Measurements from ENCODE around the gene SPACA4. TPM values are rescaled to one million over a fixed set of nuclear protein-coding genes. Genes with fewer than 3 reads are reported as not detected.

SPACA4 gene
- polyA plus RNA-seq, 1 donor = not detected

DNA sequence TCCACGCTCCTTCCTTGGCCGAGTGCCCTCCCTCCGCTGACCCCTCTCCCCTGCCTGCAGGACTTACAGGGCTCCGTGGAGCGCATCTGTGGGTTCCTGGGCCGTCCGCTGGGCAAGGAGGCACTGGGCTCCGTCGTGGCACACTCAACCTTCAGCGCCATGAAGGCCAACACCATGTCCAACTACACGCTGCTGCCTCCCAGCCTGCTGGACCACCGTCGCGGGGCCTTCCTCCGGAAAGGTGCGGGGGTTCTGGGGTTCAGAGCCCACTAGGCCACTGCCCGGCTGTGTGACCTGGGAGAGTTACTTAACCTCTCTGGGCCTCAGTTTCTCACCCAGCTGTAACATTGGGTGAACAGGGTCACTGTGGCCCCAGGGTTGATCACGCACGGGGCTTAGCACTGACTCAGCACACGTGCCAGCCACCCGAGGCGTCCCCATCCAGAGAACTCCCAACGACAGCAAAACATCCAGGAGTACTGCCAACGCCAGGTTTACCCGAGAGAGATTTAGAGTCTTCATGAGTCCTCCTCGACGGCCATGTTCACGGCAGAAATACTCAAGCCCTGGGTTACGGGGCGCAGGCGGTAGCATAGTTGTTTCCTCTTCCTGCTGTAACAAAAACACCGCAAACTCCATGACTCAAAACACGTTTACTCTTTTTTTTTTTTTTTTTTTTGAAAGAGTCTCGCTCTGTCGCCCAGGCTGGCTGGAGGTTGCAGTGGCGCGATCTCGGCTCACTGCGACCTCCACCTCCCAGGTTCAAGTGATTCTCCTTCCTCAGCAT, 9.7 kb upstream of the SPACA4 start:
- no peak for DNase-seq

DNA sequence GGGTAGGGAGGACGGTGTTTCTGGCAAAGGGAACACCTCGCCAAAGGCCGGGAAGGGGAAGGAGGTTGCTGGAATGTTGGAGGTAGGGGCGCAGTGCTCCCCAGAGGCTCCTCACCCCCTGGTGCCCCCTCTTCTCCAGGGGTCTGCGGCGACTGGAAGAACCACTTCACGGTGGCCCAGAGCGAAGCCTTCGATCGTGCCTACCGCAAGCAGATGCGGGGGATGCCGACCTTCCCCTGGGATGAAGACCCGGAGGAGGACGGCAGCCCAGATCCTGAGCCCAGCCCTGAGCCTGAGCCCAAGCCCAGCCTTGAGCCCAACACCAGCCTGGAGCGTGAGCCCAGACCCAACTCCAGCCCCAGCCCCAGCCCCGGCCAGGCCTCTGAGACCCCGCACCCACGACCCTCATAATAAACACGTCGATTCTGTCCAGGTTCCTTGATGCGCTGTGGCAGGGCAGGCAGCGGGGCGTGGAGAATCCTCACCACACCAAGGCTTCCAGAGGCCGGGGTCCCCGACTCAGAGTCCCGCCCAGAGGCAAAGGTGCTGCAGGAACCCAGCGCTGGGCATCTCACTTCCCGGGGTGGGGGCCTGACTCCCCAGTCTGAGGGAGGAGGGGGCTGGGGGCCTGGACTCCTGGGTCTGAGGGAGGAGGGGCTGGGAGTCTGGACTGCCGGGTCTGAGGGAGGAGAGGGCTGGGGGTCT, 7.4 kb upstream of the SPACA4 start:
- no peak for DNase-seq

DNA sequence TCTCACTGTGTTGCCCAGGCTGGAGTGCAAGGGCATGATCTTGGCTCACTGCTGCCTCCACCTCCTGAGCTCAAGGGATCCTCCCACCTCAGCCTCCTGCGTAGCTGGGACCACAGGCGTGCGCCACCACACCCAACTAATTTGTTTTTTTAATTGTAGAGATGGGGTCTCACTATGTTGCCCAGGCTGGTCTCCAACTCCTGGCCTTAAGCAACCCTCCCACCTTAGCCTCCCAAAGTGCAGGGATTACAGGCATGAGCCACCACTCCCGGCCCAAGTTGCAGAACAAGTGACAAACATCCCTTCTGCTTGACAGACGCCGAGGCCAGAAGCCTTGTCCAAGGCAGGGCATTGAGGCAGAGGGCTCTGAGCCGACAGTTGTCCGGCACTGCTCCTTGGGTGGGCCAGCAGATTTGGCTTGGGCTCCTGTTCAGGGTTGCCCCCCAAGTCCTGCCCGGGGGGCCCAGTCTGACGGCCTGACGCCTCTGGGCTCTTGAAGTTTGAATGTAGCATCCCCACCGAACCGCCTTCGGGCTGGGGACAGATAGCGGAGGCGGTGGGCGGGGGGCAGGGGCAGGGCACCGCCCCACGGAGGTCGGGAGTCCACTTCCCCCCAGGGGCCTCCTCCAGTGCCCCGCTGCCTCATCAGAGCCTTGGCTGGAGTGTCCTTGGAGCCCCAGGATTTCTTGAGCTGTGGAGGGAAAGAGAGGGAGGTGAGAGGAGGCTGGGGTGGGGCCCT, 5.7 kb upstream of the SPACA4 start:
- DNase-seq = no peak

DNA sequence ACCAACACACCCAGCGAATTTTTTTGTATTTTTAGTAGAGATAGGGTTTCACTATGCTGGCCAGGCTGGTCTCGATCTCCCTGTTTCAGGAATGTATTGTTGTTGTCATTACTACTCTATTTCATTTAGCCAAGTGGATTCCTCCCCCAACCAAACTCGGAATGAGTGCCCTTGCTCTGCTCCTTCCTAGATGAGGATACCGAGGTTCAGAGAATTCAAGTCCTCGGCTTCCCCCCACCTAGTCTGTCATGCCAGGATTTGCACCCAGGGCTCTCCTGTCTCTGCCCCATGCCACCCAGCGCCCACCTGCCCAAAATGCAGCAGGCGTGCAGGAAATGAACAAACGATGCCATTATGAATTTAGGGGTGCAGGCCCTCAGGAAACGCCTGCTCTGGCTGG, 3.5 kb upstream of the SPACA4 start:
- DNase-seq = no peak

DNA sequence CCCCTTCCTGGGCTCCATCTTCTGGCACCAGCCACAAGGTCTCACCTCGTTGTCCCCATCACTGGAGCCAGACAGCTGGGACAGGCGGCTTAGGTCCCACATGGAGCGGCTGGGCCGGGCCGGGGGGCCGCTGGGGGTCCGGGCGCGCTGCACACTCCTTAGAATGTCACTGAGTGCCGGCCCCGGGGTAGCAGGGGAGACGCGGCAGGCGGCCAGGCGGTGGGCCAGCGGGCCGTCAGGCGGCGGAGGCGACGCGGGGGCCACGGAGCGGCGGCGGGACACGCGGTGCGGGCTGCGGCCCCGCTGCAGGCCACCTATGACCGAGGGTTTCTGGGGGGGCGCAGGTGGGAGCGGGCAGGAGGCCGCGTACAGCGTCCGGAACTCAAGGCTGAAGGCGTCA, 3.1 kb upstream of the SPACA4 start:
- no peak for DNase-seq

DNA sequence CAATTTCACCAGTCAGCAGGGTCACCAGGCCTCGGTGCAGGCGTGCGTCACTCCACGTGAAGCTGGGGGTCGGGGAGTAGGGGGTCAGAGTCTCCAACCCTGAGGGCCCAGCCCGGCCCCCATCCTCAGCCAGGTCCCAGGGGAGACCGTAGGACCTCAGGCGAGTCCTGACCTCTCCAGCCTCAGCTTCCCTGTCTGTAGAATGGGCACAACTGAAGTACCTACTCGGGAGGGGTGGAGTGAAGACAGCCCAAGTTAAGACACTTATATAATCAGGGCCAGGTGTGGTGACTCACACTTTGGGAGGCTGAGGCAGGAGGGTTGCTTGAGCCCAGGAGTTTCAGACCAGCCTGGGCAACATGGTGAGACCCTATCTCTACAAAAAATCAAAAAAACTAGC, 2.7 kb upstream of the SPACA4 start:
- DNase-seq = no peak

DNA sequence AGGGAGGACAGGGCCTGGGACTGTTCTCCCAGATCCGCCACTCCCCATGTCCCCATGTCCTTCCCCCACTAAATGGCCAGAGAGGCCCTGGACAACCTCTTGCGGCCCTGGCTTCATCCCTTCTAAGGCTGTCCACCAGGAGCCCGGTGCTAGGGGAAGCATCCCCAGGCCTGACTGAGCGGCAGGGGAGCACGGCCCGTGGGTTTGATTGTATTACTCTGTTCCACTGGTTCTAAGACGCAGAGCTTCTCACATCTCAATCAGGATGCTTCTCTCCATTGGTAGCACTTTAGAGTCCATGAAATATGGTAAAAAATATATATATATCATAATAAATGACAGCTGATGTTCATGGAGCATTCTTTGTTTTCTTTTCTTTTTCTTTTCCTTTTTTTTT, 815 bp downstream of the SPACA4 start:
- DNase-seq = no peak

DNA sequence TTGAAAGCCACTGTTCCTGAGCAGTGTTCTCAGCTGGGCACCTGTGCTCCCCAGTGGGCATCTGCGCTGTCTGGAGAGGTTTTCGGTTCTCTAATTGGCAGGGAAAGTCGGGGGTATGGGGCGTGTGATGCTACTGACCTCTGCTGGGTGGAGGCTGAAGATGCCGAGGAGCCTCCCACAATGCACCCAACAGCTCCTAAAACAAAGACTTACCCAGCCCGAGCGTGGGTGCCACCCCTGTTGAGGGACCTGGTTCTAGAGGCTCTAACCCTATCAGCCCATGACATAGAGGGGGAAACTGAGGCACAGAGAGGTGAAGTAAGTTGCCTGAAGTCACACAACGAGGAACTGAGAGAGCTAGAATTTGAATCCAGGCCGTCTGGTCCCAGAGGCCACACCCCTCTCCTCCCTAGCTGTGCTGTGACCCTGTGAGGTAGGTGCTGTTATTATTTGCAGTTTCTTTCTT, 2.3 kb downstream of the SPACA4 start:
- DNase-seq = no peak

DNA sequence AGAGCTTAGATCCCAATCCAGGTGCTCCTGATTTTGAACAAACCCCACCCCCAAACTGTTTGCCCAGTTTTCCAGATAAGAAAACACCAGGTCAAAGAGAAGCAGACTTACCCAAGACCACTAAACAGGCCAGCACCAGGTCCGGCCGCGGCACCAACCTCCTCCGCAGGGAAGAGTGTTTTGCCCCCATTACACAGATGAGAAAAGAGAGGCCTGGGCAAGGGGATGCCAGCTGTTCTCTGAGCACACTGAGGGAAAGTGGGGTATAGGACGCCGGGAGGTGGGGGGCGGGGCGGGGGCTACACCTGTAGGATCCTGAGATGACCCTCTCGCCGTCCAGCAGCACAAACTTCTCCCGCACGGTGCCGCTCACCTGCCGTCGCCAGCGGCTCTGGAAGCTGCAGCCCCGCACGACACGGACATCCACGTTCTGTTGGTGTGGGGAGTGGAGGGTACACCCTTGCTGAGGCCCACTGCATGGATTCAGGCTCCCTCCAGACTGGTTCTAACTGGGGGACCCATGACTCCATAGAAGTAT, 3.1 kb downstream of the SPACA4 start:
- no peak for DNase-seq

DNA sequence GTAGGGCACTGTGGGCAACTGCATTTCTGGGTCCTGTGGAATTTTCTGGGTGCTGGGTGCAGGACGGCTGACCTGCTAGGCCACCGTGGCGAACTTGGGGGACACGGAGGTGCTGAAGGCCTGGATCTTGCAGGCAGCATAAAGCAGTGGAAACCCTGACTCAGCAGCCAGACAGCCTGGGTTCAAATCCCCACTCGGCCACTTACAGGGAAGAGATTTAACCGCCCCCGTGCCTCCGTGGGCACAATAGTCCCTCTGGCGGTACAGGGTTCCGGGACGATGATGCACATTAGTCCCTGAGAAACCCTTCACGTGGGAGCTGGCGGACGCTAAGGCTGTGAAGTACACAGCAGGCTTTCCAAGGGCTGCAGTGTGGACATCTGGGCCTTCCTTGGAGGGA, 5.3 kb downstream of the SPACA4 start:
- no peak for DNase-seq

DNA sequence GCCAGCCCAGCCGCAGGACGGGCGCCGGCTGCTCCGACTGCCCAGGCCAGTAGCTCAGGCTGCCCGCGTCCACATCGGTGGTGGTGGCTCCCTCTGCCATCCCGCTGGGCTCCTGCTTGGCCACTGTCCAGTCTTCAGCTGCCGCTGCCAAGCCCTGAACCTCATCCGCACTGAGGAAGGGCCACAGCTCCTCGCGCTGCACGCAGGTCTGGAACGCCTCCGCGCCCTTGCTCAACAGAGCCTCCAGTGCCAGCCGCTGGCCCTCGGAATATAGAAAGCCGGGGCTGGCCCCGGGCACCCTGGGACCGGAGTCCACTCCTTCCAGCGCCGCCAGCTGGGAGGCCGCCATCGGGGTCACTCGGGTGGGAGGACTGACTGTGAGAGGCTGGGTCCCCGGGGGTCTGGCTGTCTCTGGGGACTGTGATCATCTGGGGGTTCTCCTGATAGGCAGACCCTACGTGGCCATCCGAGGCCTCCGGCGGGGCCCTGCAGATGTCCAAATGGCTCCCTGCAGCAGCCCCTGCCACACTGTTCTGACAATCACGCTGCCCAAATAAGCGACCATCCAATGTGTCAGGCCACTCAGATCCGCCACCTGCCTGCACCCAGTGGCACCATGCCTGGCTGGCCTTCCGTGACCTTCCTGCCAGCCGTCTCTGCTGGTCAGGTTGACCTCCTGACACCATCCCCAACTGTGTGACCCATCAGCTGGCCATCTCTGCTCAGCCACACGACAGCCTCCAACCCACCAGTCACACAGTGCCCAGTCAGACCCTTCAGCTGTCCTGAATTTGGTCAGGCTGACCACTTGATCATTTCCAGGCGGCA, 6.7 kb downstream of the SPACA4 start:
- no peak for DNase-seq

DNA sequence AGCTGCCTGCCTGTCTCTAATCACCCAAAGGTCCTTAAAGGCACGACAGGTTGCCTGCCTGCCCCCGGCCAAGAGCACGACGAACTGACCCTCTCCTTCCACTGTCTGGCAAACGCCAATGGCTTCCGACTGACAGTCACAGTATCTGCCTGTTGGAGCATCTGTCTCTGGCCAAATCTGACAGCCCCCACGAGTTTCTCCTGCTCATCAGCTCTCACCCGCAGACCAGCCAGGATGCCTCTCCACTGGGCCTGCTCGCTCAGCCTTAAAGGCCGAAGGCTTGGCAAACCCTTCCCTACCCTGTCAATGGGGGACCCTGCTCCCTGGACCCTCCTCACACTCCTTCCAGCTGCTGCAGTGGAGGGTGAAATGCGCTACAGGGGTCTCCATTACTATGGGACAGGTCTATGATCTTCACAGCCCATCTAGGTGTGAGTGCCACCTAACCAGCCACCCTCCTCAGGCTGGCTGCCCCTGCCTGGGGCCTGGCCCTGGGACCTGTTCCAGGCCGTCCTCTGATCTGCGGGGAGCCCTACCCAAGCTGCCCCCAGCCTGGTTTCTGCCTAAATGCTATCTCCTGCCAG, 7.4 kb downstream of the SPACA4 start:
- no peak for DNase-seq

DNA sequence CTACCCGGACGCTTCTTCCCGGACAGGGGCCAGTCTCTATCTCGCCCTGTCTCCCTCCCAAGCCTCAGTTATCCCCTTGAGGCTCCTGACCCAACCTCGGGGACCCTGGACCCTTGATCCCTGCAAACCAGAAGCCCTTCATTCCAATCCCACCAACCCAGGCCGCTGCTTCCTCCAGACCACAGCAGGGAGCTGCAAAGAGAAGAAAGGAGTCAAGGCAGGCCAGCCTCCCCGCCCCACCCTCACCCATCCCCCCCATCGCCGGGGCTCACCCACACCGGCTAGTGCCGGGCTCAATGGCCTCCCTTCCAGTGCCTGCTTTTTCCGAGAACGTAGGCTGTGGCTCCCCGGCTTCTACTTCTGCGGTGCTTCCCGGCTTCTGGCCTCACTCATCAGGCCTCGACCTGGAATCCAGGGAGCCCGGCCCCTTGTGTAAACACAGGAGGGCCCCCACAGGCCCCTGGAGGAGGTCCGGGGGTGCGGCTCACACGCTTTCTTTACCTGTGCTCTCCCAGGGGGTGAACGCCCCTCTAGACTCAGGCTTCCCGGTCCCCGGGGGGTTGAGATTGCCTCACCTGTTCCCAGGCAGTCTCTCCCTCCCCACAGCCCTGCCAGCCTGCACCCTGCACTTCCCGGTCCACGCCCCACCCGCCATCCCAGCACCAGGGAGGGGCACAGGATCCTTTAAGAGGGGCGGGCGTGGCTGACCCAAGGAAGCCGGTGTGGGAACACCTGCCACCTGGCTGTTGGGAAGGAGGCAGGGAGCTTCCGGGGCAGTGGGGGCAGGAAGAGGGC, 8.1 kb downstream of the SPACA4 start, which contains the start of gene FAM83E:
Gene FAM83E (minus strand): TSS at position 641 of the 795 bp plus-strand sequence. CDS start 1,704 bp downstream, outside the sequence.
- no peak for DNase-seq

DNA sequence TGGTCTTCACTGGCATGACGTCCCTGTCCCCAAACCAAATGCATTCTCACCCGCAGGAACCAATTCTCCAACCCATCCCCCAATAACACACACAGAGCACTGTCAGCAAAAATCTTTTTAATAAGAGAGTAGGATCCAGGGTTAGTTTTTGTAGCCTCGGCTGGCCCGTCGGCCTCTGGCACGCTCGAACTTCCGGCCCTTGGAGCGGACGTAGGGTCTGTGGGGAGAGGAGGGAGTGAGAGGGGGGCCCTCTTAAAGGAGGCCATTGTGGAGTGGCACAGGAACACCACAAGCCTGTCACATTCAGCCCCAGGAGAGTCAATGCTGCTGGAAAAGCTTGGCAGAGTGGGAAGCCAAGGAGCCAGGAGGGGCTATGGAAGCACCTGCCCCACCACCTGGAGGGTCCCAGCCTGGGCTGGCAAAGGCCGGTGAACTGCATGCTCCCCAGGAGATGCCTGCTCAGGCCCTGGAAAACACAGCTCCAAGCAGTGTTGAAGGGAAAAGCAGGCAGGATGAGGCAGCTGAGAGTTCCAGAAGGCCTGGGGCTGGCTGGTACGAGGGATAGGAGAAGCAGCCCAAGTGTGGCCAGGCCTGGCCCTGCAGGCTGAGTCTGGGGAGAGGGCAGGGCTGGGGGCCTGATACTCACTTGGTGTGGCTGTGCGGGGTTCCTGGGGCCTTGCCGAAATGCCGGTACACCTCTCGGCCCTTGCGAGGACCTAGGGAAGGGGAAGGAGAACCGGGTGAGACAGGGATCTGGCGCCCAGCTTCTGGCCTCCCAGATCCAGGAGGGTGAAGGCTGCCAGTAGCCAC, 8.9 kb downstream of the SPACA4 start:
- no peak for DNase-seq

DNA sequence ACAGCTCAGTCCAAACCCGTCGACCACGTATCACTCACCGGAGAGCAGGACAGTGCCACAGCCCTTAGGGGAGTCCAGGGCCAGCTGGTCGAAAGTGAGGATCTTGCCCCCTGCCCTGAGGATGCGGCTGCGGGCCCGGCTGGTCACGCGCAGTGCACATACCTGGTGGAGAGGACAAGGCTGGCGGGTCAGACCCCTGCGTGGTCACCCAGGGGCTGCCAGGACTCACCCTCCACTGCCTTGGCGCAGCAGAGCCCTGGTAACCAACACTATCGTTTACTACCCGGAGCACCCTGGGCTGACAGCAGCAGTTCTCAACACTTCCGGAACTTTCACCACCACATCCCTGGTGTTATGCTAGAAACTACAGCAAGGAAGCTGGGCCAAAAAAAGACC, 9.5 kb downstream of the SPACA4 start:
- no peak for DNase-seq

DNA sequence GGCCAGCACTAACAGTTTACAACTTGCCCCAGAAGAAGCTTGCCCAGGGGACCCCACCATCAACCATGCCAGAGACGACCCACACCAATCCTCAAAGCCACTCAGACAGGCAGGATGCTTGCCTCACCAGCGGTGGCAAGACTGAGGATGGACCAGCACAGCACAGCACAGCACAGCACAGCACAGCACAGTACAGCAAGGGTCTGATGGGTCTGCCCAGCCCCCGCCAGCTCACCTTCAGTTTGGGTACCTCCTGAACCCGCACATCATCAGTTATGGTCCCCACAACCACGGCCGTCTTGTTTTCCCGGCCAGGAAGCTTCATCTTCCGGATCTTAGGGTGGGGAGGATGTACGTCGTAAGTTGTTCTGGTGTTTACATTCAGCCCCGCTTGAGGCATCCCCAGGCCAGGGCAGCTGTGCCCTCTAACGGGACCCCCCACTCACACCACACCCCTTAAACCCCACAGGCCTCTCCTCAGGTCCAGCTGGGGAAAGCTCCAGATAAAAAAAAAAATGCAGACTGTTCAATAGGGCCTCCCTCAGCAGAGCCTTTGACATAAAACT, 10.0 kb downstream of the SPACA4 start:
- DNase-seq = no peak

DNA sequence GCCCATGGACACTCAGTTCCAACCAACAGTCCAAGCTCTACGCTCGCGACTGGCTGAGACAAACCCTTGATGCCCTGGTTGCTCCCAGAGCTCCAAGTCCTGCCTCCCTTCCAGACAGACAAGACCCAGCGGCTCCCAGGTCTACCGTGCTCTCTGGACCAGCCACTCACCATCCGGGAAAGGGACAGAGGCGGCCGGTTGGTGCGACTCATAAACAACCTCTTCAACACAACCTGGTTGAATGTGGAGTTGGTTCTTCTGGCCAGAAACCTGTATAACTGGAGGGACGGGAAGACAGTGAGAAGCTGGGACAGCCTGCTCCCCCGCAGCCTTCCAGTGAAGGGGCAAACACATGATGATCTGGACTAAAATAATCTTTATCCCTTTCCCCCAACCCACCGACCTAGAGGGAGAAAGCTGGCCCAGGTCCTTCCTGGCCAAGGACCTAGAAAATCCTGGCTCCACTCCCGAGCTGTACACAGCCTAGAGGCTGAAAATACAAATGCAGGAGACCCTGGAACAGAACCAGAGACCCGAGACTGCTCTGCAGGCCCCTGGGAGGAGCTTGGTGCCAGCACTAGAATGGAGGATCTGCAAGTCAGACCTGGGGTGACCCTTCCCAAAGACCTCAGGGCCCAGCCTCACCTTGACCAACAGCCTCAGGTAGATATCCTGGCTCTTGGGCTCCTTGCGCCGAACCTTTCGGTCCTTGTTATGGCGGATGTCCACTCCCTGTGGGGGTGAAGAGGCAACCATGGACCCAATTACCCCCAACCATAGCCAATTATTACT, 10.8 kb downstream of the SPACA4 start:
- DNase-seq = no peak

DNA sequence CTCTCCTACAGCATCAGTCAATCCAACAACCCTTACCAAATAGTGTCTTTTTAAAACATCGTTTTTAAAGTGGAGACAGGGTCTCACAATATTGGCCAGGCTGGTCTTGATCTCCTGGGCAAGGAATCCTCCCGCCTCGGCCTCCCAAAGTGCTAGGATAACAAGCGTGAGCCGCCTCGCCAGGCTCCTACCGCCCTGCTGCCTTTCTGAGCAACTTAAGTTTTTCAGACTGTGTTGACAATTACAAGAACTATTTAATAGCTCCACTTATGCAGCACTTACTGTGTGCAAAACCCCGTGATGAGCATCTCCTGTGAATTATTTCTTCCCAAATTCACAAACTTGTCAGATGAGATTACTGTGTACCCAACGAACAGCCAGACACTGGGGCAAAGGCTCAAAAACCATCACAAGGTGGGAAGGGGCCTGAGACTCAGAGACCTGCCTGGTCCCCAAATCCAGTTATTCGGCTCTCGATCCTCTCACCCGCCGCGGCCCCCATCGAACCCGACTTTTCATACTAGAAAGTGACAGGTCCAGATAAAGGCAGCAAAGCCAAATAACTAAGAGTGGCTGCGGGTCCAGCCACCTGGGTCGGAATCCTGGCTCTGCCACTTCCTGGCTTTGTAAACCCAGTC, 11.9 kb downstream of the SPACA4 start:
- DNase-seq = no peak
